ENCODE data around the gene ZC3H6.
"Not testable (repeated sequence)": the region's sequence is repeated elsewhere in the genome, so short reads cannot be mapped to it uniquely, and the experiment has no call there.

The ZC3H6 gene

DNA sequence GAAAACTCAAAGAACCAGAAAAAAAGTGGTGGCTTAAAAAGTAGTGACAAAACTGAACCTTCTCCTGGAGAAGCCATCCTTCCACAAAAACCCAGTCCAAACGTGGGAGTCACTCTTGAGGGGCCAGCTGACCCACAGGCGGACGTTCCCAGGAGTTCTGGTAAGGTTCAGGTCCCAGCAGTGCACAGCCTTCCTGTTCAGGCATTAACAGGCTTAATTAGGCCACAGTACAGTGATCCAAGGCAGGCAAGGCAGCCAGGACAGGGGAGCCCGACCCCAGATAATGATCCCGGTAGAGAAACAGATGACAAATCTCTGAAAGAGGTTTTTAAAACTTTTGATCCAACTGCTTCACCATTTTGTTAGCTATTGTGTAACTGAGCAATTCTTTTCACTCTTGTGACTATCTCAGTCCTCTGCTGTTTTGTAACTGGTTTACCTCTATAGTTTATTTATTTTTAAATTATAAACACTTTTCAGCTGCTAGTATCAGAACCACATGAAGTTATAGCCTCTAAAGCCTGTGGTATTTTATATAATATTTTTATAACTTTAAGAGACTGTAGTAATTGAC is 56.8 kb downstream of the ZC3H6 start:
- no peak for DNase-seq (ENCODE audit: low read depth, low spot score)

DNA sequence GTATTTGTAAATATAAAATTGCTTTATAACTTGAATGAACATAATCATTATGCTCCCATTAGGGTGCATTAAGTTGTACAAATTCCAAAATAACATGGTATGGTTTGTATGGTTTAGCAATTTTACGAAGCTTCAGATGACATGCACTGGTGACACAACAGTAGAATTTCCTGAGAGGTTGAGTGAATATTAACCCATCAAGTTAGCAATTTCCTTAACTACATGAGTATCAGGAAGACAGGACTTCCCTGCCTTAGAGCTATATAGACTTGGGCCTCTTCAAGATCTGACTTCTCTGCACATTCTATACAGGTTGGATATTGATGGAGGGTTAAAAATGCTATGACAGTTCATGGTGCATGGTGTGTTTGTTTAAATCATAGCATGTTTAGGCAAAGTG is 60.2 kb downstream of the ZC3H6 start:
- DNase-seq (ENCODE audit: low read depth, low spot score): no peak

DNA sequence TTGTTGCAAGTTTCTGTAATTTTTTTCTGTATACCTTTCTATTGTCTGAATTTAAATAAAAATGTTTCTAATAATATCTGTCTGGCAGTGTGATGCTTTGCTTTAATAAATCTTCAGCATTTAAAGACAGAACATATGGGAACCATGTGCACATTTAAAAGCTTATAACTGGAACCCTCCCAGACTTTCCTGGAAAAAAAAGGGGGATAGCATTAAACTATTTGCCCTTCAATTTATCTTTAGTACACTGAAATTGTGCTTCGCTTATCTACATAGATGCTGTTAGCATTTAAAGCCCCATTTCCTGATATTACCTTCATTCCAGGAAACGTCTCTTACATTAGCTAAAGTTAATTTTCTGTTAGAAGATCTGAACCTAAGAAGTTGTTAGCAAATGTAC is 64.6 kb downstream of the ZC3H6 start:
- DNase-seq (ENCODE audit: low read depth, low spot score): no peak

DNA sequence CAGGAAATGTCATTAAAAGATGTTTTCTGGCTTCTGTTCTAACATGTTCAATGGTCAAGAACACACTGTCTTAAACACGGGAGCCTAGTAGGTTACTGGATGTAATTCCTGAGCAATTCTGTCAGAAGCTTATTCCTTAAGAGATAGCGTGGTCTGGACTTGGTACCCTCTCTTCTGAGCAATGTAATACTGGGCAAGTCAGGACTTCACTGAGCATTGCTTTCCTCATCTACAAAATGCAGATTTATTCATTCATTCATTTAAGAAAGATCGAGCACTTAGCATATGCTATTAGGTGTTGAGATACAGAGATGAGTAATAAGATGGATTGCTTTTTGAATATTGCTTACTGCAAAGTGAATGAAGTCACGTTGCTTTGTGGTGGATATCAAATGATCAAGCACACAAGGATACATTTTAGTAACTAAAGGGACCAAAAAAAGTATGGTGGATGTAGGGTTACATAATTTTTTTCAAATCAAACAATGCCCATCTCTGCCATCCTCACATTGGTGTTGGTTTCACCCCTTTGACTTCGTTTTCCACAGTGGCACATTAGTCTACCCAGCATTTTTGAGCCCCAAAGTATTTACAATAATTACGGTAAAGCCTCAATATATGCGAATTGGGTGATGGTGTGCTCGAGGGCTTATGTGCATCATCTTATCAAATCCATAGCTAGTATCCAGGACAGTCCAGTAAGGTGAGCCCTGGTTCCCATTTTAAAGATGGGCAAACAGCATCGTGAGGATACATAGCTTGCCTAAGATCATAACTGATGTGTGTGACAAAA is 65.3 kb downstream of the ZC3H6 start:
- DNase-seq (ENCODE audit: low read depth, low spot score): no peak

DNA sequence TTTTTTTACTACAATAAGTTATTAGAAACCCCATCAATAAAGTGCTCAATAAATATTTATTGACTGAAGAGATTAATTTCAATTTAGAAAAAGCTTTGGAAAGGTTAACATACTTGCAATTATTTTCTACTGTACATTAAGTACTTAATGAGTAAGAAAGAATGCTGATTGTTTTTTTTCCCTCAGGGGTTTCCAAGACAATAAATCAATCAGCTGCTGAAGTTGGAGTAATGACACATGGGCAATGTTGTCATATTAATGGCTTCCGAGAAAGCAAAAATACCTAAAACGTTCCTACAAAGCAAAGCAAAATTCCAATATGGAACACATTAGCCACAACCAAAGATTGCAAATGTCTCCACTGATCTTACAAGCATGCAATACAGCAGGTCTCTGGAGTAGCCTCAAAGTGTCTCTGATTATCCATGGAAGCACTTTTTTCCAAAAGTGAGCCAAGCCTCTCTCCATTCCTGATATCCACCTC is 66.7 kb downstream of the ZC3H6 start:
- no peak for DNase-seq (ENCODE audit: low read depth, low spot score)

DNA sequence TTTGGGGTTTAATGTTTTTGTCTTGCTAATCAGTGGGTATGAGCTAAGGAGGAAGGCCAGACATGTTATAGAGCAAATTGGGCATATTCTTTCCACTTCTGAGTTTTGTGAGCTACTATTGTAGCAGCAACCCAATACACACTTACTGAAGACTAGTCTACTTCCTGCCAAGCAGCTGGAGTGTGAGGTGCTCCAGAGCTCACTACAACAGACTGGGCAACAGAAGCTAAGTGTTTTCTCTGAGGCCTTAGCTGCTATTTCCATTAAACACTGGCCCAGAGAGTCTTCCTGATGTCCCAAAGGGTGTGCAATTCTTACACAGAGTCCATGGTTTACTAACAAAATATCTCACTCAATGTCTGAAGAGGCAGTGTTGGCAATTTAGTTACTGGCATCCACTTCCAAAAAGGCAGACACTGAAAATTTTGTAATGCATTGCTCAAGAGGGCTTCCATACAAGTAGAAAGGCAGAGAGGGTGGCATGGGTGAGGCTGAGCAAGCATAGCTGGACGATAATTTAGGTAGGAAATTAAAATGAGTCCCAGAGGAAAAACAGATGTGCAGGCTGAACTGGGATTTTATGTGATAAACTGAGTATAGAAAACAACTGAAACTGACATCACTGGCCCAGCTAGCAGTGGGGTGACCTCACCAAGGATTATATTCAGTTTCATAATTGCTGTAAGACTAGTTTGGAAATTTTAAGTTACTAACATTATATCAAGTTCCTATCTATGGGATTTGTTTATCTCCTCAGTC is 68.6 kb downstream of the ZC3H6 start:
- DNase-seq (ENCODE audit: low read depth, low spot score): no peak

DNA sequence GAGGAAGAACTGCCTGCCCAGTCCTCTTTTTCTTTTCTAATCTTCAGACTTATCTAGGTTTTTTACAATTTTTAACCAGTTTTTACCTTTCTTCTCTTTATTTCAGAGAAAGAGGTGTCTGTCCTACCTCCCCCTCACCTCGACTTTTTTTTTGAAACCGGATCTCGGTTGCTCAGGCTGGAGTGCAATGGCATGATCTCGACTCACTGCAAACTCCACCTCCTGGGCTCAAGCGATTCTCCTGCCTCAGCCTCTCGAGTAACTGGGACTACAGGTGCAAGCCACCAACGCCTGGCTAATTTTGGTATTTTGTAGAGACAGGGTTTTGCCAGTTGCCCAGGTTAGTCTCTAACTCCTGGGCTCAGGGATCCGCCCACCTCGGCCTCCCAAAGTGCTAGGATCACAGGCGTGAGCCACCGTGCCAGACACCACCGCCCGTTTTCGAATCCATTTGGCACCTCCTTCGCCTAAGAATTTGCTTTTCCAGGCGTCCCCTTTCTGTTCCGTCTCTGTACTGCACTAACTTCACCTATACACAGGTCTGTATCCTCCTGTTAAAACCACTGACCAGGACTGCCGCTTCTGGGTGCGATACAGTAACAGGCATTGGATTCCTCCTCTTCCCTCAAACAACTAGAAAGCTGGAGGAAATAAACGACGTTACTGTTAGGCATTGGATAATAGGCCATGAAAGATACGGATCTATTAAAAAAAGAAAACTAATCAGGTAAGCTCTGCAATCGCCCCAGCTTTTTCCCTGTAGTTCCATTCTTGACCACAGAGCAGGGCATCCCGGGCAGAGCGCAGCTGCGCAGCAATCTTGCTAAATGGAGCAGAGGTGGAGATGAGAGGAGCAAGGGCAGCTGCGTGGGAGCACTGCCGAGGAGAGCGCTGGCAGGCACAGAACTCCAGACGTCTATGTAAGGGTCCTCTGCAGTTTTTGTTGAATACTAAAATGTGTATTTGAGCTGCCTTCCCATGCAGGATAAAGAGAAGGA is 69.9 kb downstream of the ZC3H6 start:
- no peak for DNase-seq (ENCODE audit: low read depth, low spot score)

DNA sequence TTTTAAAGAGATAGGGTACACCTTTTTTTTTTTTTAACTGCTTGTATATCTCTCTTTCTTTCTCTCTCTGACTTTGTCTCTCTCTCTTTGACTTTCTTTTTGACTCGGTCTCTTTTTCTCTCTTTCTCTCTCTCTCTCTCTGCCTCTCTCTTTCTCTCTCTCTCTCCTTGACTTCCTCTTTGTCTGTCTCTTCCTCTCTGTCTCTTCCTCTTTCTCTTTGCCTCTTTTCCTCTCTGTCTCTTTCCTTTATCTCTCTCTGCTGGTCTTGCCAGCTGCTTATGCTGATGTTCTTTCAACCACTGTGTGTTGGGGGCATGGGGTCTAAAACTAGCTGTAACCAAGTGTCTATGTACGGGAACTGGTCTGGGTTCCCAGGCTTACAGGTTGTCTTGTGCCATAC is 76.9 kb downstream of the ZC3H6 start:
- not testable (repeated sequence) for DNase-seq (ENCODE audit: low read depth, low spot score)

DNA sequence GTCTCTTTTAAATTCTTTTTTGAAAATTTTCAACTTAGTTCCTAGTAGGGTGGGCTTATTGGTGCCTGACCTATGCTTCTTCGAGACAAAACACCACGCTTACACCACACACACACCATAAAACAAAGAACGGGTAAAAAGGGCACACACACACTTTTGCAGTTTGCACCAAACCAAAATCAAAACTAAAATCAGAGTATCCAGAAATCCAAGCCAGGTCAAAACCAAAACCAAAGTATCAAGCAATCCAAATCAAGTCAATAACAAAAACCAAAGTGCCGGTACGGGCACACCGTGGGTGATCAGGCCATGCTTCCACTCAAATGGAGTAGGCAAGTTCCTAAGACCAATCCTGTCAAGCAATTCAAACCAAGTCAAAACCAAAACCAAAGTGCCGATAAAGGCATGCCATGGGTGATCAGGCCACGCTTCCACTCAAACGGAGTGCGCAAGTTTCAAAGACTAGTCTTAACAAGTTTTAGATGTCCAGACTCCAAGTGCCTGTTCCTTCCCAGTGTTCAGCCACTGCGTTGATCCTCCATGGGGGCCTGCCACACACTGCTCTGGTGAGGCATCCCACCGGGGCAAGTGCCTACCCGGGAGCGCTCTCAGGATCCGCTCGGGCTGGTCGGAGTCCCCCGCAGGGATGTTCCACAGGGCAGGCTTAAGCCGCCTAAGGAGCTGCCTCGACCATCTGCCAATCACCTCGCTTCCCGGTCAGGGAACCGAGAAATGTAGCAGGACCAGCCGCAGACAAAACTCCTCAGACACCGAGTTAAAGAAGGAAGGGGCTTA is 77.6 kb downstream of the ZC3H6 start:
- DNase-seq (ENCODE audit: low read depth, low spot score): not testable (repeated sequence)

DNA sequence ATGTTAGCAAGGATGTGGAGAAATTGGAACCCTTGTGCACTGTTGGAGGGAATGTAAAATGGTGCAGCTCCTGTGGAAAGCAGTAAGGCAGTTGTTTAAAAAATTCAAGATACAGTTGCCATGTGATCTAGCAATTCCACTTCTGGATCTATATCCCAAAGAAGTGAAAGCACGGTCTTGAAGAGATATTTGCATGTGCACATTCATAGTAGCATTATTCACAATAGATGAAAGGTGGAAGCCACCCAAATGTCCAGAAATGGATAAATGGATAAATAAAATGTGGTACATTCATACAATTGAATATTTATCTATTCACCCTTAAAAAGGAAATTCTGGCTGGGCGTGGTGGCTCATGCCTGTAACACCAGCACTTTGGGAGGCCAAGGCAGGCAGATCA is 78.9 kb downstream of the ZC3H6 start:
- not testable (repeated sequence) for DNase-seq (ENCODE audit: low read depth, low spot score)

DNA sequence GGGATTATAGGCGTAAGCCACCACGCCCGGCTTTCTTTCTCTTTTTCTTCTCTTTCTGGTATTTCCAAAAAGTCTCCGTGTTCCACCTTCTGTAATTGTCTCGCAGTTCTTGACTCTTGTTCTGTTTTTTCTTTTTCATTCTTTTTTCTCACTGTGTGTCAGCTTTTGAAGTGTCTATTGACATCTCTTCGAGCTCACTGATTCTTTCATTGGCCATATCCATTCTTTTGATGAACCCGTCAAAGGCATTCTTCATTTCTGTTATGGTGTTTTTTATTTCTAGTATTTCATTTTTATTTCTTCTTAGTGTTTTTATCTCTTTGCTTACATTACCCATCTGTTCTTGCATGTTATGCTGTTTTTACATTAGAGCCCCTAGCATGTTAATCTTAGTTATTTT is 84.7 kb downstream of the ZC3H6 start:
- DNase-seq (ENCODE audit: low read depth, low spot score): not testable (repeated sequence)

Measured in activated naive CD8-positive, alpha-beta T cell treated with anti-CD3 and anti-CD28 coated beads, Interleukin-2, amount 50 U/mL, for 16 hours (primary cell).